ENCODE measurements around the gene CX3CL1. TPM values are rescaled to one million over a fixed set of nuclear protein-coding genes. Genes with fewer than 3 reads are reported as not detected.
"Not testable (repeated sequence)": the region's sequence is repeated elsewhere in the genome, so short reads cannot be mapped to it uniquely, and the experiment has no call there.

The CX3CL1 gene
- total RNA-seq, 4 donors from 2014 or later: 1.7 to 13.5 (median 1.8) TPM; not detected in 1

- DNase-seq: no peak
These were observed 24.5 kb downstream of the CX3CL1 start for GRCh38 chr16:57396786-57397185.

GRCh38 chr16:57397493-57397892 is 25.2 kb downstream of the CX3CL1 start:
- H3K4me1 ChIP-seq; in situ Hi-C loops (cut with MboI; ENCODE audit: low pct_ligation_motif_present in 1 of 4, low pct_unique_long_range_greater_than_20kb in 1 of 4, low sequenced_read_pairs in 3 of 4): not testable (repeated sequence)
- WGBS, 2 donors (ENCODE audit: low coverage in 1 of 2): 90% methylated on average over 4 of the region's 4 CpGs; no CpG with 5 or more reads in 1 of the 2 donors

More at GRCh38 chr16:57396786-57397185, 24.5 kb downstream of the CX3CL1 start:
- H3K4me1 ChIP-seq: no peaks in the 10 kb centered on the region
- intact Hi-C loops (cut with DNase I; ENCODE audit: low total_unique reads): no loop called here
- H3K27ac ChIP-seq: no peak overlapping the region
- no peaks in the 10 kb centered on the region for H3K27me3 ChIP-seq
- H3K36me3 ChIP-seq: no peaks in the 10 kb centered on the region
- no peaks in the 10 kb centered on the region for H3K9me3 ChIP-seq
- no peak overlapping the region for H3K4me3 ChIP-seq
- WGBS, 2 donors (ENCODE audit: low coverage in 1 of 2): 85 to 95% methylated on average over 2 to 4 of the region's 4 CpGs
- in situ Hi-C loops (cut with MboI; ENCODE audit: low pct_ligation_motif_present in 1 of 4, low pct_unique_long_range_greater_than_20kb in 1 of 4, low sequenced_read_pairs in 3 of 4): no loop called here
- TF ChIP-seq CTCF (IDR thresholded peaks at IDR 0.05): no peak
- no peak for TF ChIP-seq EP300 (IDR thresholded peaks at IDR 0.05; ENCODE audit: low read depth)
- TF ChIP-seq POLR2A (IDR thresholded peaks at IDR 0.05): no peak
- TF ChIP-seq POLR2AphosphoS5 (IDR thresholded peaks at IDR 0.05): no peak

GRCh38 chr16:57401943-57402640 is 29.8 kb downstream of the CX3CL1 start:
- no peak overlapping the region for H3K4me3 ChIP-seq
- H3K9me3 ChIP-seq: no peaks in the 10 kb centered on the region
- no peak overlapping the region for H3K27ac ChIP-seq
- no peaks in the 10 kb centered on the region for H3K27me3 ChIP-seq
- no peaks in the 10 kb centered on the region for H3K4me1 ChIP-seq
- DNase-seq: no peak
- intact Hi-C loops (cut with DNase I; ENCODE audit: low total_unique reads): no loop called here
- no peak for TF ChIP-seq POLR2A (IDR thresholded peaks at IDR 0.05)
- TF ChIP-seq EP300 (IDR thresholded peaks at IDR 0.05; ENCODE audit: low read depth): no peak
- no peak for TF ChIP-seq CTCF (IDR thresholded peaks at IDR 0.05)
- TF ChIP-seq POLR2AphosphoS5 (IDR thresholded peaks at IDR 0.05): no peak
- no peaks in the 10 kb centered on the region for H3K36me3 ChIP-seq
- in situ Hi-C loops (cut with MboI; ENCODE audit: low pct_ligation_motif_present in 1 of 4, low pct_unique_long_range_greater_than_20kb in 1 of 4, low sequenced_read_pairs in 3 of 4): loop anchor here in 2 of 4 donors (25.0 kb wide), 1 partner anchor 315 kb away; the partner anchor contains the start of gene CPNE2 (in 2 of the 2)
- 55% methylated on average over 7 of the region's 7 CpGs; no CpG with 5 or more reads in 1 of the 2 donors for WGBS, 2 donors (ENCODE audit: low coverage in 1 of 2)

More at GRCh38 chr16:57397493-57397892, 25.2 kb downstream of the CX3CL1 start:
- H3K27ac ChIP-seq; H3K27me3 ChIP-seq; DNase-seq; intact Hi-C loops (cut with DNase I; ENCODE audit: low total_unique reads); H3K9me3 ChIP-seq; H3K4me3 ChIP-seq; H3K36me3 ChIP-seq: not testable (repeated sequence)

- Histone ChIP-seq H3K27ac (no peak within 1 kb of the TSS), H3K36me3 (no peaks in the 10 kb centered on the region), H3K4me3 (no peak within 1 kb of the TSS), H3K27me3 (no peaks in the 10 kb centered on the region), H3K9me3 (no peaks in the 10 kb centered on the region), H3K4me1 (no peaks in the 10 kb centered on the region)
- DNase-seq: no peak
- WGBS, 2 donors (ENCODE audit: low coverage in 1 of 2): 60 to 78% methylated on average over 9 to 17 of the region's 17 CpGs
- in situ Hi-C loops (cut with MboI; ENCODE audit: low pct_ligation_motif_present in 1 of 4, low pct_unique_long_range_greater_than_20kb in 1 of 4, low sequenced_read_pairs in 3 of 4): loop anchor here in 2 of 4 donors (25.0 kb wide), 1 partner anchor 317 kb away; the partner anchor contains the start of gene CPNE2 (in 2 of the 2)
- intact Hi-C loops (cut with DNase I; ENCODE audit: low total_unique reads): no loop called here
- TF ChIP-seq EP300 (IDR thresholded peaks at IDR 0.05; ENCODE audit: low read depth) (no peak), CTCF (IDR thresholded peaks at IDR 0.05) (no peak), POLR2AphosphoS5 (IDR thresholded peaks at IDR 0.05) (no peak), POLR2A (IDR thresholded peaks at IDR 0.05) (no peak)
These were observed 31.9 kb downstream of the CX3CL1 start, which contains the start of gene CCL17 for GRCh38 chr16:57403965-57404817. Gene CCL17 (plus strand): TSS chr16:57404767. CDS start chr16:57413933, 9,166 bp downstream.
